ENCODE data around the gene DCAF8.

DNA sequence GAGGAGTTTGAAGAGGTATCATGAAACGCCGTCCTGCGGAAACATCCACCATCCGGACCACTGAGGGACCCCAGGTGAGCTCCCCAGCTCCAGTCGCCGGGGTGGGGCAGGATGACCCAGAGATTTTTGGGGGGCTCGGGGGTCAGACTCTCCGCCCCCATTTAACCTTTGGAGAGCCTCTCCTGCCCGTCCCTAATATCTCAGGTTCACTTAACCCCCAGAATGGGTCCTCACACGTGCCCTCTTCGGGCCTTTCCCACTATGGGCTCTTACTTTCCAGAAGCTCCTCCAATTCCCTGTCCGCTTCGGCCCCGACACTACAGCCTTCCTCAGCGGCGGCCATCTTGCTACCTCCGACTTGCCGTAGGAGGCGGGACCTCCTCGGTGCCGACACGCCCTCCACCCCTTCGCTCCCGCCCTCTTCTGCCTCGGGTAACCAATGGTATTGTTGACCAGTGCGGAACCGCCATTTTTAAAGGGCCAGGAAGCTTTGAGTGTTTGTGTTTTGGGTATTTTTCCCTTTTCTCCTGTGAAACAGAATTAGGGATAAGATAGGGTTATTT, 22.5 kb upstream of the DCAF8 start, which contains the start of gene PEX19:
- TF ChIP-seq, protein P1, sequence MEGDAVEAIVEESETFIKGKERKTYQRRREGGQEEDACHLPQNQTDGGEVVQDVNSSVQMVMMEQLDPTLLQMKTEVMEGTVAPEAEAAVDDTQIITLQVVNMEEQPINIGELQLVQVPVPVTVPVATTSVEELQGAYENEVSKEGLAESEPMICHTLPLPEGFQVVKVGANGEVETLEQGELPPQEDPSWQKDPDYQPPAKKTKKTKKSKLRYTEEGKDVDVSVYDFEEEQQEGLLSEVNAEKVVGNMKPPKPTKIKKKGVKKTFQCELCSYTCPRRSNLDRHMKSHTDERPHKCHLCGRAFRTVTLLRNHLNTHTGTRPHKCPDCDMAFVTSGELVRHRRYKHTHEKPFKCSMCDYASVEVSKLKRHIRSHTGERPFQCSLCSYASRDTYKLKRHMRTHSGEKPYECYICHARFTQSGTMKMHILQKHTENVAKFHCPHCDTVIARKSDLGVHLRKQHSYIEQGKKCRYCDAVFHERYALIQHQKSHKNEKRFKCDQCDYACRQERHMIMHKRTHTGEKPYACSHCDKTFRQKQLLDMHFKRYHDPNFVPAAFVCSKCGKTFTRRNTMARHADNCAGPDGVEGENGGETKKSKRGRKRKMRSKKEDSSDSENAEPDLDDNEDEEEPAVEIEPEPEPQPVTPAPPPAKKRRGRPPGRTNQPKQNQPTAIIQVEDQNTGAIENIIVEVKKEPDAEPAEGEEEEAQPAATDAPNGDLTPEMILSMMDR (IDR thresholded peaks at IDR 0.05), result no peak
- TF ChIP-seq ZFX (IDR thresholded peaks at IDR 0.05; ENCODE audit: borderline replicate concordance), result no peak
